Measurements from ENCODE around the gene ATP10A. TPM values are rescaled to one million over a fixed set of nuclear protein-coding genes. Genes with fewer than 3 reads are reported as not detected.

The ATP10A gene
- polyA plus RNA-seq, 1 of the 3 experiments (the other 2 are of a cell fraction): not detected

GRCh38 chr15:25652704-25653103 is 210.4 kb downstream of the ATP10A start:
- Histone ChIP-seq H3K9me3 (no peaks in the 10 kb centered on the region), H3K4me3 (ENCODE audit: low read depth in 2 of 2, low read length in 1 of 2) (no peak overlapping the region), H3F3A (replicated peaks; ENCODE audit: insufficient read depth) (no peaks in the 10 kb centered on the region), H3K4me2 (no peak overlapping the region), H3K27ac (ENCODE audit: low read depth in 2 of 2, low read length in 1 of 2) (no peak overlapping the region), H4K20me1 (ENCODE audit: insufficient read depth) (no peaks in the 10 kb centered on the region), H3K79me2 (ENCODE audit: insufficient read depth) (no peaks in the 10 kb centered on the region), H3K36me3 (replicated peaks in 1 of 2; ENCODE audit: control insufficient read depth in 1 of 2, insufficient read depth in 2 of 2, low read length in 1 of 2) (no peaks in the 10 kb centered on the region), H2AFZ (ENCODE audit: low read depth) (no peak overlapping the region), H3K4me1 (ENCODE audit: control insufficient read depth in 1 of 2, insufficient read depth in 2 of 2, low read depth in 1 of 2, low read length in 1 of 2) (no peaks in the 10 kb centered on the region), H3K27me3 (ENCODE audit: insufficient read depth) (no peaks in the 10 kb centered on the region), H3K9ac (no peak overlapping the region), H3K9me2 (no peaks in the 10 kb centered on the region)
- WGBS (ENCODE audit: low lambda C conversion rate): 3% methylated on average over 1 of the region's 1 CpG
- TF ChIP-seq EP300 (IDR thresholded peaks at IDR 0.05; ENCODE audit: borderline replicate concordance in 1 of 2, low read depth in 1 of 2, low read length in 1 of 2): no peak
- TF ChIP-seq TAF1 (IDR thresholded peaks at IDR 0.05; ENCODE audit: borderline replicate concordance, low read depth, low read length): no peak
- TF ChIP-seq RAD21 (IDR thresholded peaks at IDR 0.05; ENCODE audit: low read length): no peak
- no peak for TF ChIP-seq SIN3A (IDR thresholded peaks at IDR 0.05; ENCODE audit: borderline replicate concordance, low read depth, low read length)
- TF ChIP-seq CHD2 (IDR thresholded peaks at IDR 0.05; ENCODE audit: low read length, partially characterized antibody): no peak
- no peak for TF ChIP-seq GABPA (IDR thresholded peaks at IDR 0.05; ENCODE audit: low read depth)
- no peak for TF ChIP-seq JUND (IDR thresholded peaks at IDR 0.05)
- TF ChIP-seq ELF1 (IDR thresholded peaks at IDR 0.05): no peak
- no peak for TF ChIP-seq SMC3 (IDR thresholded peaks at IDR 0.05; ENCODE audit: low read depth, low read length)
- no peak for TF ChIP-seq EZH2phosphoT487 (IDR thresholded peaks at IDR 0.05; ENCODE audit: borderline replicate concordance, low read depth)
- TF ChIP-seq YY1 (IDR thresholded peaks at IDR 0.05; ENCODE audit: low read depth): no peak
- TF ChIP-seq CTCF (IDR thresholded peaks at IDR 0.05): no peak
- TF ChIP-seq RXRA (IDR thresholded peaks at IDR 0.05; ENCODE audit: borderline replicate concordance, low read depth): no peak
- ChIA-PET POLR2A (no interaction called here), CTCF (interaction anchor here (0.6 kb wide), 1 partner anchor 283 kb away, joined by 3 read pairs; no protein-coding TSS in a partner anchor)
- no peak for DNase-seq

- H3K9me2 ChIP-seq: no peaks in the 10 kb centered on the region
- no peaks in the 10 kb centered on the region for H3K27me3 ChIP-seq (ENCODE audit: insufficient read depth)
- 13% methylated on average over 2 of the region's 2 CpGs for WGBS (ENCODE audit: low lambda C conversion rate)
- no peaks in the 10 kb centered on the region for H3K36me3 ChIP-seq (replicated peaks in 1 of 2; ENCODE audit: control insufficient read depth in 1 of 2, insufficient read depth in 2 of 2, low read length in 1 of 2)
- H3K79me2 ChIP-seq (ENCODE audit: insufficient read depth): no peaks in the 10 kb centered on the region
- H3K4me2 ChIP-seq: no peak overlapping the region
- ChIA-PET CTCF (interaction anchor here (0.7 kb wide), 1 partner anchor 17 kb away, joined by 3 read pairs; no protein-coding TSS in a partner anchor), POLR2A (no interaction called here)
- no peak overlapping the region for H2AFZ ChIP-seq (ENCODE audit: low read depth)
- no peak overlapping the region for H3K27ac ChIP-seq (ENCODE audit: low read depth in 2 of 2, low read length in 1 of 2)
- no peaks in the 10 kb centered on the region for H3K9me3 ChIP-seq
- H4K20me1 ChIP-seq (ENCODE audit: insufficient read depth): no peaks in the 10 kb centered on the region
- H3K4me3 ChIP-seq (ENCODE audit: low read depth in 2 of 2, low read length in 1 of 2): no peak overlapping the region
- H3F3A ChIP-seq (replicated peaks; ENCODE audit: insufficient read depth): no peaks in the 10 kb centered on the region
- H3K9ac ChIP-seq: no peak overlapping the region
- no peaks in the 10 kb centered on the region for H3K4me1 ChIP-seq (ENCODE audit: control insufficient read depth in 1 of 2, insufficient read depth in 2 of 2, low read depth in 1 of 2, low read length in 1 of 2)
- no peak for DNase-seq
- TF ChIP-seq ZBTB33 (IDR thresholded peaks at IDR 0.05; ENCODE audit: borderline replicate concordance, low read depth) (no peak), GATA2 (CRISPR knock-in tag; IDR thresholded peaks at IDR 0.05) (no peak), RCOR1 (IDR thresholded peaks at IDR 0.05; ENCODE audit: low read length) (no peak), TCF12 (IDR thresholded peaks at IDR 0.05) (no peak), RXRA (IDR thresholded peaks at IDR 0.05; ENCODE audit: borderline replicate concordance, low read depth) (no peak), SMC3 (IDR thresholded peaks at IDR 0.05; ENCODE audit: low read depth, low read length) (no peak), RFX5 (IDR thresholded peaks at IDR 0.05; ENCODE audit: low read length) (no peak), IRF3 (IDR thresholded peaks at IDR 0.05; ENCODE audit: low read depth, low read length) (no peak), CTCF (IDR thresholded peaks at IDR 0.05) (no peak), SIN3A (IDR thresholded peaks at IDR 0.05; ENCODE audit: borderline replicate concordance, low read depth, low read length) (no peak), FOXM1 (IDR thresholded peaks at IDR 0.05; ENCODE audit: low read depth) (no peak), MXI1 (IDR thresholded peaks at IDR 0.05; ENCODE audit: low read depth, low read length) (no peak)
Measured at GRCh38 chr15:25649390-25649789, 213.7 kb downstream of the ATP10A start.
